PC-9 (cell line): ENCODE measurements around the gene ASCL3.
"Not testable (repeated sequence)": the region's sequence is repeated elsewhere in the genome, so short reads cannot be mapped to it uniquely, and the experiment has no call there.

Source experiments
- CTCF ChIP-seq: fragments of 200-600 bp; sonication (generic); conservative IDR thresholded peaks from 2 replicates; pipeline ENCODE4 v1.6.1; 2017; ENCODE audit warnings: mixed run types, antibody characterized with exemption, mild to moderate bottlenecking, moderate library complexity
- EZH2 ChIP-seq: fragments of 200-600 bp; sonication (generic); IDR thresholded peaks from 2 replicates; pipeline ENCODE4 v1.8.0; 2017; ENCODE audit warnings: antibody characterized with exemption, low read depth

GRCh38 chr11:8891185-8891584, 51.6 kb downstream of the ASCL3 start:
- not testable (repeated sequence) for TF ChIP-seq CTCF, EZH2
